Measurements from ENCODE around the gene MAP3K8.

The MAP3K8 gene

DNA sequence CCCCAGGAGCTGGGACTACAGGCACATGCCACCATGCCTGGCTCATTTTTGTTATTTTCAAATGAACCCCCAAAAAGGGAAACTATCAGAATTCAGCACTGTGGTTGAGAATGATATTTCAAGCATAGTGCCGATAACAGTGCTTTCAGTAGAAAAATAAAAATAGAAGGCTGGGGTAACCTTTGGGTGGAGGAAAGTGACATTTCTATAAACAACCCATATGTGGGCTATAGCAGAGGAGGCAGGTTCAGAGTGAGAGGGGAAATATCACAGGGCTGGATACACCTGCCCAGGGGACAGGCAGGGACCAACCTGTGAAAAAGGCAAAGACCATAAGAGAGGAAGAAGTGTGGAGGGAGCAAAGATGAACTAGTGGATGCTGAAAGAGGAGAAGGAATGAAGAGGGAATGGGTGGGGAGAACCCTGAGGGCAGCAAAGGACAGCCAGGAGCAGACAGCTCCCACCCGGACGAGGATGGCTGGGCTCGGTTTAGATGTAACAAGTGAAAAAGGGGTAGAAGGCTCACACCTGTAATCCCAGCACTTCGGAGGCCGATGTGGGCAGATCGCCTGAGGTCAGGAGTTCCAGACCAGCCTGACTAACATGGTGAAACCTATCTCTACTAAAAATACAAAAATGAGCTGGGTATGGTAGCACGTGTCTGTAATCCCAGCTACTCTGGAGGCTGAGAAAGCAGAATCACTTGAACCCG lies 56.5 kb downstream of the MAP3K8 start:
- no peak for DNase-seq (ENCODE audit: low read depth in 2 of 2)

- no peak for DNase-seq (ENCODE audit: low read depth in 2 of 2)
Measured at GRCh38 chr10:30491204-30491915, 57.4 kb downstream of the MAP3K8 start.

DNA sequence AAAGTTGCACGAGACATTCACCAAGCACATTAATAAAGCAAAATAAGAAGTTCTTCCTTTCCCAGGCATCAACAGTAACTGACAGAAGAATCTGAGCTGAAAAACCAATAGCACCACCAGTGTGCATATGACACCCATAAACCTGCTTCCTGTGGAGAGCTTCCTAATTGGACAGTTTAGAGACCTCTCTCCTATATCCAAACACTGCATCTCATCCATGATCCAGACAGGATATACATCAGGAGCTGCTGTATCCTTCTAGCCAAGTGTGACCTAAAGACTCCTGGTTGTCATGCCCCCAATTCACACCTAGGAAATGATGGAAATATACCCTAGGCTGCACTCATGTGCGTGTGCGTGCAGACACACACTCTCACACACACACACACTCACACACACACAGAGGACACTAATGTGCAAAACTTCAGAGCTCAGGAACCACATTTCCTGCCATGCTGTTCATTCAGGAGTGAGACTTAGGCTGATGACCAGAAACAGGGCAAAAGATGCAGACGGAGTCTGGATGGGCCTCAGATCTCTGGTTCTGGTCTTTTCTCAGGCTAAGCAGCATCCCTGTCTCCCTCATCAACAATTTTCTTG lies 58.0 kb downstream of the MAP3K8 start:
- no peak for DNase-seq (ENCODE audit: low read depth in 2 of 2)

GRCh38 chr10:30493609-30494530 lies 59.9 kb downstream of the MAP3K8 start:
- DNase-seq (ENCODE audit: low read depth in 2 of 2), result no peak

- no peak for DNase-seq (ENCODE audit: low read depth in 2 of 2)
Measured at GRCh38 chr10:30494558-30494957, 60.6 kb downstream of the MAP3K8 start.

GRCh38 chr10:30495687-30496086 lies 61.7 kb downstream of the MAP3K8 start:
- DNase-seq (ENCODE audit: low read depth in 2 of 2), result no peak

- DNase-seq (ENCODE audit: low read depth in 2 of 2), result no peak
Measured at GRCh38 chr10:30499816-30500215, 65.8 kb downstream of the MAP3K8 start.

- no peak for DNase-seq (ENCODE audit: low read depth in 2 of 2)
Measured at GRCh38 chr10:30500534-30500933, 66.5 kb downstream of the MAP3K8 start.

DNA sequence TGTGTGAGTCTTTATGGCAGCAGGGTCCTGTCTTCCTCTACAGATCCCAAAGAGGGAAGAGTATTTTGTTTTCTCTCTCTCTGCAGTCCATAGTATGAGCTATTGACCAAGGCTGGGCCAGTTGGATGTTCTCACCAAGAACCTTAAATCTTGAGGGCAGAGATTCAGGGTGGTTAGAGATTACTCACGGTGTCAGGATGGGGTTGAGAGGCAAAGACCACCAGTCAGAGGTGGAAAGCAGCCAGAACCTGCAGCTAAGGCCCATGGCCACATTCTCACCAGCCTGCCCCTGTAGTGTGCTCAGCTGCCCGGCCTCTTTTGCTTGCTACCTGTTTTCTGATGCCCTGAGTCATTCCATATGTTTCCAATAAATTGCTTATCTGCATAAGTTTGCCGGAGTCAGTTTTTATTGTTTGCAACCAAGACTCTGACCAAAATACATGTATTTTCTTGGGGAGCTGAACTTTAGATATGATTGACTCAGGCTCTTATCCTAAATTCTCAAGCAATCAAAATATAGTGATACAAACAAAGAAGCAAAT lies 67.0 kb downstream of the MAP3K8 start:
- no peak for DNase-seq (ENCODE audit: low read depth in 2 of 2)

- DNase-seq (ENCODE audit: low read depth in 2 of 2), result no peak
Measured at GRCh38 chr10:30502266-30503060, 68.5 kb downstream of the MAP3K8 start.

- DNase-seq (ENCODE audit: low read depth in 2 of 2), result no peak
Measured at GRCh38 chr10:30503700-30504266, 69.8 kb downstream of the MAP3K8 start.

DNA sequence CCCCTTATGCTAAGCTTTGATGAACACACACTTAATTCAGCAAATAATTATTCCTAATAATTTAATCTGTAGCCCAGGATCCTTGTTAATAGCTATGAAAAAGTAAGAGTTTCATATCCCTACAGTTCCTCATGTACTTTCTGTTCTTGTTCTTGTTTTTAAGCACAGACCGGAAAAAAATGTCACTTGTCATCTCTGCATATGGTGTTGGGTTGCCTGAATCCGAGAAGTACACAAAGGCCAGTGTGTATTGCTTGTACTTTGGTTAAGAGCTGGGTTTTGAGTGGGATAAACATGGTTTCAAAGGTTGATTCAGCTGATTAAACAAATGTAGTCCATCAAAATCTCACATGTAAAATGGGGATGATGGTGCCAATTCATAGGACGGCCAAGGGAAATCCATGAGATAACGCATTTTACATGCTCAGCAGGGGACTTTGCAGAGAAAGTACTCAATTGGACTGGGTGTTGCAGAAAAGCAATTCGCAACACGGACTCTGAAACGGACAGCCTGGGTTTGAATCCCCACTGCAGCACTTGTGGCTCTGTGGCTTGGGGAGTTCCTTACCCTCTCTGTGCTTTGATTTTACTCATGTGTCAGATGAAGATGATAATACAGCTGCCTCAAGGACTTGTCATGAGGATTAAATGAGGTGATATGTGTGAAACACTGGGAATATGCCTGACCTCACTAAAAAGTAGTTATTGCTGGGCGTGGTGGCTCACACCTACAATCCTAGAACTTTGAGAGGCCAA lies 71.7 kb downstream of the MAP3K8 start:
- DNase-seq (ENCODE audit: low read depth in 2 of 2), result no peak

DNA sequence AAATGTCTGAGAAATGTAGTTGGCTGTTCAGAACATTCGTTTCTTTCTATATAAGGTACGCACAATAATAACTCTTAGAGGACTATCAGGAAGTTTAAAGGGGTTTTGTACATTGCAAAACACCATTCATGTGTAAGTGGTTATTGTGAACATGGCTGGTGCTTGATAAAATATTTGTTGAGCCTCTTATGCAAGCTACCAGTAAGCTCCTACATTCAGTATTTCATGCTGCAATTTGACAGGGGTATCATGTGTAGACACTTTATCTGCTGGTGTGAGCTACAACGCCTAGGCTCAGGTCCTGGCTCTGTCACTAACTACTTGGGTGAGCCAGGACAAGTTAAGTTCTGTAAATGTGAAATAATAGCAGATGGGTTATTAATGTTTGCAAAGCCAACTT lies 75.5 kb downstream of the MAP3K8 start:
- no peak for DNase-seq (ENCODE audit: low read depth in 2 of 2)

DNA sequence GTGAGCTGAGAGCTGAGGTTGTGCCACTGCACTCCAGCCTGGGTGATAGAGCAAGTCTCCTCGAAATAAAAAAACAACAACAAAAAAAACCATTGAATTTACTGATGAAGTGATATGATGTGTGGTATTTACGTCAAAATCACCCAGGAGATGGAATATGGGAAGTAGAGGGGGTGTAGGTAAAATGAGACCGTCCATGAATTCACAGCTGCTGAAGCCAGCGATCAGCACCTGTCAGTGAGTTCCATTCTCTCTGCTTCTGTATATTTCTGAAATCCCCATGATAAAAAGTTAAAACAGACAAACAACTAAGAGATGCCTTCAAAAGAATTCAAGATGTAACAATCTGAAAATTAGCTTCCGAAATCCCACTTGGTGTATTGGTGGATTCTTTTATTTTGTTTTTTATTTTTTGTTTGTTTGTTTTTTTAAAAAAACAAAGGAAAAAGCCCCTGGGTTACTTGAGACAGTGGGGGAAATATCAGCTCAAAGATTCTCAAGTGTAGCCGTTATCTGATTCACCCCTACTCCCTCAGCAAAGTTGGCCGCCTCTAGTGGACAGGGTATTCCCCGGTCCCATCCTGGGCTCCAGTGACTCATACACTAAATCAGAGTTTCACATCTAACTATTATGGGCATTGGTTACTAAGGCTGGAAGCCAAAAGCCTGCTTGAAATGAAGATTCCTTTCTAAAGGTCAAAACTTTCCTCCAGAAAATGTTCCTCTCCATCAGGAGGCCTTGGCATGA lies 76.4 kb downstream of the MAP3K8 start:
- DNase-seq (ENCODE audit: low read depth in 2 of 2), result no peak

- no peak for DNase-seq (ENCODE audit: low read depth in 2 of 2)
Measured at GRCh38 chr10:30510932-30511700, 77.1 kb downstream of the MAP3K8 start.
